Stimulated activated CD4-positive, alpha-beta T cell treated with anti-CD3 and anti-CD28 coated beads, Interleukin-2, amount 100 ng/mL, for 4 hours (primary cell): ENCODE data around the gene SFTPA1.
"Not testable (repeated sequence)": the region's sequence is repeated elsewhere in the genome, so short reads cannot be mapped to it uniquely, and the experiment has no call there.

Source experiments
- DNase-seq: peaks from one replicate; pipeline ENCODE4 v3.0.0-alpha.2; 2020; ENCODE audit warnings: low read depth

Gene SFTPA1

DNA sequence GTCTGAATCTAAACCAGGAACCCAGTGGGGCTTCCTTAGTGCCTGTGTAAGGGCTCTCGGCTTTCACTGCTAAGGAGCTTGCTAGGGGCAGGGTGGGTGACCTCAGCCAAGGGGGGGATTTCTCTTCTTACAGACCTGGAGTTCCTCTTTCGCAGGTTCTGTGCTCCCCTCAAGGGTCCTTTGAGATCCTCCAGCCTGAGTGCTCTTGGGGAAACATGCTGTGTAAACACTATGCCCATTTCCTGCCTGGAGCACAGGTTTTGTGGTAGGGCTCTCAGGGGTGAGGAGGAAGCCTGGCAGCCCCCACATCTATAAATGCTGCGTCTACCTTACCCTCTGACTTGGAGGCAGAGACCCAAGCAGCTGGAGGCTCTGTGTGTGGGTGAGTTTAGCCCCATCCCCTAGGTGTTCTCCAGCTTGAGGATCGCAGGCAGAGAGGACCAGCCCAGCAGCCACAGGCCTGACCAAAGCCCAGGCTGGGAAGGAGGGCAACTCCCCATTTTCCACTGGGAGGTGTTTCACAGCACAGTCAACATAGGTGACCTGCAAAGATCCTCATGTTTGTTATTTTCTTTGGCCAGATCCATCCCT is at the start of gene SFTPA1:
Gene SFTPA1, plus strand, starts transcription at position 339 of the 591 bp plus-strand sequence. CDS start 887 bp downstream, outside the sequence.
- no peak for DNase-seq

DNA sequence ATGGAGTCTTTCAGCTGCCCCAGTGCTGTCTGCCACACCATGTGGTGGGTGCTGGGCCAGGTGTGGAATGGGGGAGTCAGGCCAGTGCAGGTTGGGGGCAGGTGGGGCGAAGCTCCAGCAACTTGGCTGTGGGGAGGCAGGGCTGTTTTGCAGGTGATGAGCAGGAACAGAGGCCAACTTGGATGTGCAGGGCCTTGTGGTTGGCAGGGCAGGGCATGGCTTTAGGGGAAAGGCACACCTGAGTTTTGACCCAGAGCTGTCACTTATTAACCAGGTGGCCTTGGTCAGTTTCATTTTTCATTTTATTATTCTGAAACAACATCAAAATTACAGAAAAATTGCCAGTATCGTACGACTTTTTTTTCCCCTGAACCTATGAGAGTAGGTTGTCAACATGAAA is 49.5 kb upstream of the SFTPA1 start:
- DNase-seq: no peak

DNA sequence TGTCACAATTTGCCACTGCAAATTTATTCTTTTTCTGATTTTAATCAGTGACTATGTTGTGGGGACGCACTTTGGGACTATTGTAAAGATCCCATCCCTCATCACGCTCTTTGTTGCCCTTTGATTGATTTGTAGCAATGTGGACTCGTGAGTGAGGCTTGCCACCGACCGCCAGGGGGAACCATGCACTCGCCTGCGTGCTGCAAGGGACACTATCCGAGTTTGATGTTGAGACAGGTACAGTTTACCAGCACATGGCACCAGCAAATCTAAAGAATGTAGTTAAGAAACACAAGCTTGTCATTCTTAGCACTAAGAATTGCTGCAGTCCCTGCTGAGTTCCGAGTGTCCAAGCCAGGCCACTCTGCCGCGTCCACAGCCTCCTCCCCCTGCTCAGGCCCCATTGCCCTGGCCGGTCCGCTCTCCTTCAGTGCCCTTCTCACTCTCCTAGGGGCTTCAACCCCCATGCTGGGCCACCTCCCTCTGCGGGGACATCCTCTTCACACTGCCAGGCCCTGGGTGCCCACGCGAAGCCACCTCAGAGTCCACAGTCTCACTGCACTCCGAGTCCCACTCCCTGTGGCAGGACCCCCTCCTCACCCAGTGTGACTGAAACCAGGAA is 48.5 kb upstream of the SFTPA1 start:
- DNase-seq: peak; percentile 36

DNA sequence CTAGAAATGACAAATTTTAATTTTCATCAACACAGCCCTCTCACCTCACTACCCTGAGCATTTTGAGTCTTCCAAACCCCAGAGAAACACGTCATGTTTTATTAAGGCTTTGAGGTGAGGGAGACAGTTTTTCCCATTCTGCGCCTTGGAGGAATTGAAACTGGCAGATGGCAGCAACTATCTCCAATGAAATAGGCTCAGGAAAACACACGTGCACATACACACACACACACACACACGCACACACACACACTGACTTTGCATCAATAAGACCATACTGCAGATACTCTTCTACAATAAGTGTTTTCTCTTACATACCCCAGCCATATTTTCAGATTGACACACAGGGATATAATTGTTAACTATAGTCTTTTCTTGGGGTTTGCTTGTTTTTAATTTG is 47.3 kb upstream of the SFTPA1 start:
- no peak for DNase-seq

GRCh38 chr10:79570624-79571023 is 40.1 kb upstream of the SFTPA1 start:
- not testable (repeated sequence) for DNase-seq

- no peak for DNase-seq
Measured at GRCh38 chr10:79579361-79579760, 31.4 kb upstream of the SFTPA1 start.

- no peak for DNase-seq
Measured at GRCh38 chr10:79581044-79581443, 29.7 kb upstream of the SFTPA1 start.

GRCh38 chr10:79582096-79582495 is 28.6 kb upstream of the SFTPA1 start:
- no peak for DNase-seq

- DNase-seq: not testable (repeated sequence)
Measured at GRCh38 chr10:79582954-79583353, 27.8 kb upstream of the SFTPA1 start.

GRCh38 chr10:79583488-79584024 is 27.2 kb upstream of the SFTPA1 start:
- no peak for DNase-seq

- no peak for DNase-seq
Measured at GRCh38 chr10:79585870-79586527, 24.7 kb upstream of the SFTPA1 start.

DNA sequence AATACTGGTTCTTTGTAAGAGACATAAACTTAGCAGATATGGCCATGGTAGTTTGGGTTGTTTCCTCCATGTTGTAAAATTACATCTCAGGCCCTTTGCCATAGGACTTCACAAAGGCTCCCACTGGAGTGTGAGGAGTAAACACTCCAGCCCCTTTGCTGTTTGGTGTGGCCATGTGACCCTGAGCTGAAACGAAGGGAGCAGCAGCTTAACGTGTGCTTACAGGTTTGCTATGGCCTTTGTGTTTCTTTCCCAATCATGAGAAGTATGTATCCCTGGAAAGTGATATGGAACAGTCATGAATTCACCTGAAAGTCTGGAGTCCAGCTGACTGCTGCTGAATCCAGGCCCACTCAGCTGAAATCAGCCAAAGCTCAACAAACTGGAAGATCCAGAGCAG is 23.8 kb upstream of the SFTPA1 start:
- DNase-seq: no peak

DNA sequence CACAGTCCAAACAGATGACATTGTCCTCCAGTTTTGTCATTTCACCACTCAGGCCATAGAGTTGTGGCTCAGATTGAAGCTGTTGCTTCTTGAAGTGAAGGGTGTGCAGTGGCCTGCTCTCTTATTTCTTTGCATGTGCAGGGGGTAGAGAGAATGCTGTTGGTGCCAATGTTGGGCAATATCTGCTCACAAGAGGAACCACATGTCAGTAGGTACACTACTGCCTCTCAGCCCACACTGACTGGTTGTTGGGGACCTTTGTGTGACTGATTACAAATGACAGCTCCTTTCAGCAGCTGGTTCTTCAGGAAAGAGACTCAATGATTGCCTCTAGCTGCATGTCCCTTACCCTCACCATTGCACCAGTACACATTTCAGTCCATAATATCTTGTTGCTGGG is 21.9 kb upstream of the SFTPA1 start:
- no peak for DNase-seq

GRCh38 chr10:79593377-79593776 is 17.4 kb upstream of the SFTPA1 start:
- no peak for DNase-seq

GRCh38 chr10:79594565-79594964 is 16.2 kb upstream of the SFTPA1 start:
- not testable (repeated sequence) for DNase-seq

GRCh38 chr10:79595510-79595909 is 15.2 kb upstream of the SFTPA1 start:
- DNase-seq: no peak

- DNase-seq: not testable (repeated sequence)
Measured at GRCh38 chr10:79599644-79600043, 11.1 kb upstream of the SFTPA1 start.

GRCh38 chr10:79601939-79602338 is 8.8 kb upstream of the SFTPA1 start:
- no peak for DNase-seq

GRCh38 chr10:79602953-79603352 is 7.8 kb upstream of the SFTPA1 start:
- DNase-seq: no peak

- DNase-seq: no peak
Measured at GRCh38 chr10:79604294-79604693, 6.4 kb upstream of the SFTPA1 start.

- DNase-seq: no peak
Measured at GRCh38 chr10:79605308-79605707, 5.4 kb upstream of the SFTPA1 start.

DNA sequence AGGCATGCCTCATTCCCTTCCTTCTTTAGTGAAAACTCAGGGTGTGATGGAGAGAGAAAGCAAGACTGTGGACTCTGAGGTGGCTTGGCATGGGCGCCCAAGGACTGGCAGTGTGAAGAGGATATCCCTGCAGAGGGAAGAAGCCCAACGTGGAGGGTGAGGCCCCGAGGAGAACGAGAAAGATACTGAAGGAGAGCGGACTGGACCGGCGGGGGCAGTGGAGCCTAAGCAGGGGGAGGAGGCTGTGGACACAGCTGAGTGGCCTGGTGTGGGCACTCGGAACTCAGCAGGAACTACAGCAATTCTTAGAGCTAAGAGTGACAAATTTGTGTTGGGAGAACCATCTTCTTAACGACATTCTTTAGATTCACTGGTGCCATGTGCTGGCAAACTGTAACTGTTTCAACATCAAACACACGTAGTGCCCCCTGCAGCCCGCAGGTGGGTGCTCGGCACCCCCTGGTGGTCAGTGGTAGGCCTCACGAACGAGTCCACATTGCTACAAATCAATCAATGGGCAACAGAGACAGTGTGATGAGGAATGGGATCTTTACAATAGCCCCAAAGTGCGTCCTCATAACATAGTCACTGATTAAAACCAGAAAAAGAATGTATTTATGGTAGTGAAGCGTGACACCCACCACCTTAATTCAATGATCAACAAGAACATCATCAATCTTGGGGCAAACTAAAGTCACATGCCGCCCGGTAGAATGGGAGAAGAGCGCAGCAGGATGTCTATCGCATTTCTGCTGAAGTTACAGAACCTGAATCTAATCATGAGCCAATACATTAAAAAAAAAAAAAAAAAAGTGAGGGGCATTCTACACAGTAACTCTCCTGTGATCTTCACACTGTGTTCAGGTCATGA is 2.0 kb upstream of the SFTPA1 start:
- DNase-seq: peak; percentile 6
